WI38 (cell line): ENCODE measurements around the gene ODF4.
A peak's percentile ranks its signal among the peaks of the same experiment; 100 is the strongest.

Experiments
- H3K4me3 ChIP-seq: 2 replicates; pipeline ENCODE4 v1.5.1; 2011; ENCODE audit warnings: low read depth, mild to moderate bottlenecking, control low read depth, low read length
- TF ChIP-seq, protein P1 (sequence below): IDR thresholded peaks from 2 replicates; pipeline ENCODE4 v1.5.1; 2012; ENCODE audit warnings: low read depth, mild to moderate bottlenecking, control low read depth, low read length

The ODF4 gene

DNA sequence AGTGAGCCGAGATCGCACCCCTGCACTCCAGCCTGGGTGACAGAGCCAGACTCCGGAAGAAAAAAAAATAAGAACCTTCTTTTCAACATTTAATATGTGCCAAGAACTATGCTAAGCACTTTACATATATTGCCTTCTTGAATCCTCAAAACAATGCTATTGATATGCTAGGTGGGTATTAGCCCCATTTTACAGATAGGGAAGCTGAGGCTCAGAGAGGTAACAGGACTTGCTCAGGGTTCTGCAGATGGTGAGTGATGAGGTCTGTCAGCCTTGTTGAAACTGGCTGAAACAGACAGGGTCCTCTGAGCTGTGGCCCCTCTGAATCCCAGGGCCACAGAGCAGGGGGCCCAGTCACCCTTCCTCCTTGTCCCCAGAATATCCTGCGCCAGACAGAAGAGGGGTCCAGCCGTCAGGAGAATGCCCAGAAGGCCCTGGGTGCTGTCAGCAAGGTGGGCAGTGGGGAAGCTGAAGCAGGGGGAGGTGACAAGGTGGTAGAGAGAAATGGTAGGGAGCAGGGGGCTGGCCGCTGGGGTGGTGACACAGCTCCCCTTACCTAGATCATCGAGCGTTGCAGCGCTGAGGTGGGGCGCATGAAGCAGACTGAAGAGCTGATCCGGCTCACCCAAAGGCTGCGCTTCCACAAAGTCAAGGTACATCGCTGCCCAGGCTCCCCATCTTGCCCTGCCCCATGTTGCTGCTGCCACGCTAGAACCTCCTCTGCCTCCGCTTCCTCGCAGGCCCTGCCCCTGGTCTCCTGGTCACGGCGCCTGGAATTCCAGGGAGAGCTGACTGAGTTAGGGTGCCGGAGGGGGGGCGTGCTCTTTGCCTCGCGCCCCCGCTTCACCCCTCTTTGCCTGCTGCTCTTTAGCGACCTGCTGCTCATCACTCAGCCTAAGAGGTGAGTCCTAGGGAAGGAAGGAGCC lies 21.4 kb upstream of the ODF4 start:
- TF ChIP-seq, protein P1, sequence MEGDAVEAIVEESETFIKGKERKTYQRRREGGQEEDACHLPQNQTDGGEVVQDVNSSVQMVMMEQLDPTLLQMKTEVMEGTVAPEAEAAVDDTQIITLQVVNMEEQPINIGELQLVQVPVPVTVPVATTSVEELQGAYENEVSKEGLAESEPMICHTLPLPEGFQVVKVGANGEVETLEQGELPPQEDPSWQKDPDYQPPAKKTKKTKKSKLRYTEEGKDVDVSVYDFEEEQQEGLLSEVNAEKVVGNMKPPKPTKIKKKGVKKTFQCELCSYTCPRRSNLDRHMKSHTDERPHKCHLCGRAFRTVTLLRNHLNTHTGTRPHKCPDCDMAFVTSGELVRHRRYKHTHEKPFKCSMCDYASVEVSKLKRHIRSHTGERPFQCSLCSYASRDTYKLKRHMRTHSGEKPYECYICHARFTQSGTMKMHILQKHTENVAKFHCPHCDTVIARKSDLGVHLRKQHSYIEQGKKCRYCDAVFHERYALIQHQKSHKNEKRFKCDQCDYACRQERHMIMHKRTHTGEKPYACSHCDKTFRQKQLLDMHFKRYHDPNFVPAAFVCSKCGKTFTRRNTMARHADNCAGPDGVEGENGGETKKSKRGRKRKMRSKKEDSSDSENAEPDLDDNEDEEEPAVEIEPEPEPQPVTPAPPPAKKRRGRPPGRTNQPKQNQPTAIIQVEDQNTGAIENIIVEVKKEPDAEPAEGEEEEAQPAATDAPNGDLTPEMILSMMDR: no peak
- H3K4me3 ChIP-seq: no peak overlapping the region

DNA sequence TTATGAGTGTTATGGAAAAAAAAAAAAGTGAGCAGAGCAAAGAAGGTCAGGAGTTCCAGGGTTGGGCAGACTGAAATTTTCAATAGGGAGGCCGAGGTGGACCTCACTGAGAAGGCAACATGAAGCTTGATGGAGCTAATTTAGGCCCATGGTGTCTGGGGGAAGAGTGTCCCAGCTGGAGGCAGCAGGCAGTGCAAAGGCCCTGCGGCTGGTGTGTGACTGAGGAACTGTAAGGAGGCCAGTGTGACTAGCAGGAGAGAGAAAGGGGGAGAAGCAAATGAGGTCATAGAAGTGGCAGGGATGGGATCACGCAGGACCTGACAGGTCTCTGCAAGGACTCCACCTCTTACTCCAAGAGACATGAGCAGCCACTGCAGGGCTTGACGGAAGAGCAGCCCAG lies 19.4 kb upstream of the ODF4 start:
- no peak overlapping the region for H3K4me3 ChIP-seq
- TF ChIP-seq, protein P1: no peak

DNA sequence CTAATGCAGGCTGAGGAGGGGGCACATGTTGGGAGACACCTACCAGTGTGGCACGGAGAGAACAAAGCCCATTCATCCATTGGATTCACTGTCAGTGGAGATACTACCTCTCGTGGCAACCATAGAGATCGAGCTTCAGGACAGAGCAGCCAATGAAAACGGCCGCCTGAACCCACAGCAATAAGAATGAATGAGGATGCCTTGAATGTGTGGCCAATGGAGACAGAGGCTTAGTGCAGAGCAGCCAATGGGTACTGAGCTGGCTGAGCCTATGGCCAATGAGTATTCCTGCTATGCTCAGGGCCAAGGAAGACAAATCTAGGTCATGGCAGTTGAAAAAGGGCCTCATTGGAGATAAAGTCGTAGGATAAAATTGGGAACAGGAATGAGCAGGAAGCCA lies 18.6 kb upstream of the ODF4 start:
- H3K4me3 ChIP-seq: no peak overlapping the region
- TF ChIP-seq, protein P1: no peak

DNA sequence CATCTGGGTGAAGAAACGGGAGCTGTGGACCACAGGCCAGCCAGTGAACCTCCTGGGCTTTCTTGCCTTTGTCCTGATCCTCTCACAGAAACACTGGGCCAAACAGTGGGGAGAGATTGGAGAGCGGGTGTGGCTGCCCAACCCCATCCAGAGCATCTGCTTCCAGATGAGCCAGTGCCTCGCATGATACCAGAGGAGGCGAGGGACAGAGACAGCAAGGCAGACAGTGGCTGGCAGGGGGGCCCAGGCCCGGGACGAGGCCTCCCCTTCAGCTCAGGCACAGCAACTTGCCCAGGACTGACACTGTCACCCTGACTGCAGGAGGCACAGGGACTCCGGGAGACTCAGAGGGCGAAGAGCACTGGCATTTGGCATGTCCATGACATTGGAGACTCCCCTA lies 17.6 kb upstream of the ODF4 start:
- no peak overlapping the region for H3K4me3 ChIP-seq
- TF ChIP-seq, protein P1: no peak

DNA sequence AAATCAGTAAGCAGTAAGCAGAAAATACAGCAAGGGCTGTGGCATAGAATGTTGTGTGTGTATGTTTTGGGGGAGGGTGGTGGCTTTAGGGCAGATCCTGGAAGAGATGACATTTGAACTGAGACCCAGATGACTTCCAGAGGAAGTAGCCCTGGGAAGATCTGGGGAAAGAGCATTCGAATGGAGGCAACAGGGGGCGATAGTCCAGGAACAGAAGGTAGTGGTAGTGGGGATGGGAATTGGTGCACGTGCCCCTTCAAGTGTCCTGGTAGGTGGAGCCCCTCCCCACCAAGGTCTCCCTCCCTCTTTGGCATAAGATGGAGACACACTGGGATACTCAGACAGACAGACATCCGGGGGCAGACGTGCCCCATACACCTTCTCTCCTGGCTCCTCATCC lies 15.5 kb upstream of the ODF4 start:
- TF ChIP-seq, protein P1: no peak
- H3K4me3 ChIP-seq: no peak overlapping the region

DNA sequence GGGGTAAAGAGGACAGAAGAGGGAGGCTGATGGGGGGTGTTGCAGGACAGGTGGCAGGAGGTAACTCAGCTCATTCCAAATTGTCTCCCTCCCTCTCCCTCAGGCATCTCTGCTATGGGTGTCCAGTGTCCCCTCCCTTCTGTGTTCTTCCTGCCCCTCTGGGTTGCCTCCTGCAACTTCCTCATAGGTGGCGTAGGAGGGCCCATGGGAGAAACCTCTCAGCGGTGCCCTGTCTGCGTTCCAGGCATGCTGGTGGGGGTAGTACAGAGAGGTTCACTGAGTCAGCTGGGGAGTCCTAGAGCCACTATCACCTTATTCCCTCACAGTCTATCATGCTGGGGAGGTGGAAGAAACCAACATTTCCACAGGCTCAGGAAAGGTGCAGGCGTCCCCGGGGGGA lies 14.7 kb upstream of the ODF4 start:
- H3K4me3 ChIP-seq: no peak overlapping the region
- TF ChIP-seq, protein P1: no peak

DNA sequence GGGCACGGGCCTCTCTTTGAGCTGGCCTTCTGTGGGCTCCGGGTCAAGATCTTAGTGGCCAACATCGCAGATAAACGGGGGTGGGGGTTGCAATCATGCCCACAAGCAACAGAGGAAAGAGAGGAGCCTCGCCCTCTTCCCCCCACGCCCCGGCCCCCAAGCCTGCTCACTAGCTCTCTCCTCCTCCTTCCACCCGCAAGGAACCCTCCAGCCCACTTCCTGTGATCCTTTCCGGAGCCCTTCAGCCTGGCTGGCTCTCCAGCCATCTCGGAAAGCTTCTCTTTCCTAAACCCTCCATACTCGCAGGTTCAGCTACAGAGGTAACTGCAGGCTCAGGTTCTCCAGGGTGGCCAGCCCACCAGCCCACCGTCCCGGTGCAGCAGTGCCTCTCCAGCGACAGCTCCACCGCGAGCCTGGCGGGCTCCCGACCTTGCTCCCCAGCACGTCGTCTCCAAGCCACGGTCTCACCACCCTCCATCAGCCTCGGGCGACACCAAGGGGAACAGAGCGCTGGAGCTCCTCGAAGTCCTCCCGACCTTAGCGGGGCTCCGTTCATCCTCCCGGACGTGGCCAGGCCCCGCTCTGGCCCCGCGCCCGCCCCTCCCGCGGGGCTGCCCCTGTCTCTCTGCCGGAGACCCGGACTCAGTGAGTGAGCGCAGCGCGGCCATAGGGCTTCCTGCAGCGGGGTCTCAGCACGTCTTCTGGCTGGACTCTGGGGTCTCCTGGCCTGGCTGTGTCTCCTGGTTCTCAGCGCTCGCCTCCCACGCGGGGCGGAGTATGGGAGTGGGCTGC lies 12.9 kb upstream of the ODF4 start:
- H3K4me3 ChIP-seq: peak overlapping the region; percentile 51
- TF ChIP-seq, protein P1: no peak
